Naive B cell (primary cell): ENCODE measurements around the gene LSM3. TPM values are rescaled to one million over a fixed set of nuclear protein-coding genes. Genes with fewer than 3 reads are reported as not detected.

Source experiments
- polyA plus RNA-seq, 6 donors: library from polyadenylated mRNA; unstranded; fragments of 300-500 nt; fragmentation: Illumina TruSeq; gene quantifications; one replicate each; pipeline ENCODE4 v1.2.3, GENCODE V29; 2021; ENCODE audit warnings: low read depth in 6 of 6

Gene LSM3
- polyA plus RNA-seq, 6 donors from 2014 or later, result 23.5 to 41.6 (median 31.2) TPM

Other genes with a start within 250 kb of the LSM3 start
- gene CHCHD4, start 53.9 kb upstream of the LSM3 start, polyA plus RNA-seq, result 10 to 100 TPM in 3 of 6 donors, 1 to 10 TPM in 3; 6.4 to 17.5 (median 11.3) TPM
- 10 to 100 TPM; 36.7 to 42.9 (median 39.2) TPM for gene TMEM43, start 53.8 kb upstream of the LSM3 start, polyA plus RNA-seq
- 10 to 100 TPM in 5 of 6 donors, 1 to 10 TPM in 1; 10.0 to 36.6 (median 32.3) TPM for gene XPC, start 216 bp upstream of the LSM3 start, polyA plus RNA-seq
- gene SLC6A6, start 223.8 kb downstream of the LSM3 start, polyA plus RNA-seq, result 1 to 10 TPM; 4.7 to 9.1 (median 6.2) TPM